ENCODE measurements around the gene CNOT1.
"Not testable (repeated sequence)": the region's sequence is repeated elsewhere in the genome, so short reads cannot be mapped to it uniquely, and the experiment has no call there.

CNOT1 gene

DNA sequence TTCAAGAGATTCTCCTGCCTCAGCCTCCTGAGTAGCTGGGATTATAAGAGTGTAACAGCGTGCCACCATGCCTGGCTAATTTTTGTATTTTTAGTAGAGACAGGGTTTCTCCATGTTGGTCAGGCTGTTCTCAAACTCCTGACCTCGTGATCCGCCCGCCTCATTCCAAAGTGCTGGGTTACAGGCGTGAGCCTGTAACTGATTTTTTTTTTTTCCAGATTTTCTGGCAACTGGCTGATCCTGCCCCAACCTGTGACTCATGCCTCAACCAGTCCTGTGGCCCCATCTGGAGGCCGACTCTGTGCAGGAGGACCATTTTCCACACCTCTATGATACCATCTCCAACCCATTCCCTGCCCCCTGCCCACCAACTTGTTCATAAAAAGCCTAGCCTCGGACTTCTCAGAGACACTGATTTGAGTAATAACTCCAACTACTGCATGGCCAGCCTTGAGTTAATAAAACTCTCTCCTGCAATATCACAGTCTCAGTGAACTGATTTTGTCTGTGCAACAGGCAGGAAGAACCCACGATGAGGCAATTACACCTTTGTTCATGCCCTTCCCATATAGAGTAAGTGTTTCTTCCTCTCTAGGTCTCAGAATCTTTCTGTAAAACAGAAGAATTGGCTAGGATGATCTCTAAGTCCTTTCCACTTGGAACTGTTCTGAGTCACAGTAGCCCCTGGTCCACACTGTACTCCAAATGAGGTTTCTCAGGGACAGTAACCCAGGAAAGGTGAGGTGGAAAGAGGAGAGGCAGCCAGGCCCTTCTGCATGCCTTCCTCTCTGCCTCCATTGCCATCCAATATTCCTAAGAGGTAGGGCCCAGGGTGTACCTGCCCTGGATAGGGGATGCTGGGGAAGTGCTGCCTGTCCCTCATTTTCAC is 8.8 kb upstream of the CNOT1 start:
- DNase-seq (ENCODE audit: low read depth), result peak; percentile 78

DNA sequence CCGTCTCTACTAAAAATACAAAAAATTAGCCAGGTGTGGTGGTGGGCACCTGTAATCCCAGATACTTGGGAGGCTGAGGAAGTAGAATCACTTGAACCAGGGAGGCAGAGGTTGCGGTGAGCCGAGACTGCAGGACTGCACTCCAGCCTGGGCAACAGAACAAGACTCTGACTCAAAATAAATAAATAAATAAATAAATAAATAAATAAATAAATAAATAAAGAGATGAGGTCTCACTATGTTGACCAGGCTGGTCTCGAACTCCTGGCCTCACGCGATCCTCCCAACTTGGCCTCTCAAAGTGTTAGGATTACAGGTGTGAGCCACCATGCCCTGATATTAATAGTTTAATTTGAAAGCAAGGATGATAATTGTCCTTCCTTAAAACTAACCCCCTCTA is 7.4 kb upstream of the CNOT1 start:
- DNase-seq (ENCODE audit: low read depth), result not testable (repeated sequence)

DNA sequence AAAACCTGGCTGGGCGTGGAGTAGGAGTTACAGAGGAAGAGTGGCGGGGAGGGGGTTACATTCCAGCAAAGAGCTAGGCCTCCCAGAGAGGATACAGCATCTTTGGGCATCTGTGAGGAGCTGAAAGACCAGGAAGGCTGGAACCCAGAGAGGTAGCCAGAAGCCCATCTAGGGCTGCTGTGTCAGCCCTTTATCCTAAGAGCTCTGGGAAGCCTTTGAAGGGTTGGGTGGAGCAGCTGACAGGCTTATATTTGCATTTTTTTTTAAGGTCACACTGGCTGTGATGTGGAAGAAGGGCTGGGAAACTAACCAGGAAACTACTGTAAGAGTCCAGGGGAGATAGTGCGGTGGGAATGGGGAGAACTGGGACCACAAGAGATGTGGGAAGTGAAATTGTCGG is 6.8 kb upstream of the CNOT1 start:
- DNase-seq (ENCODE audit: low read depth), result no peak

DNA sequence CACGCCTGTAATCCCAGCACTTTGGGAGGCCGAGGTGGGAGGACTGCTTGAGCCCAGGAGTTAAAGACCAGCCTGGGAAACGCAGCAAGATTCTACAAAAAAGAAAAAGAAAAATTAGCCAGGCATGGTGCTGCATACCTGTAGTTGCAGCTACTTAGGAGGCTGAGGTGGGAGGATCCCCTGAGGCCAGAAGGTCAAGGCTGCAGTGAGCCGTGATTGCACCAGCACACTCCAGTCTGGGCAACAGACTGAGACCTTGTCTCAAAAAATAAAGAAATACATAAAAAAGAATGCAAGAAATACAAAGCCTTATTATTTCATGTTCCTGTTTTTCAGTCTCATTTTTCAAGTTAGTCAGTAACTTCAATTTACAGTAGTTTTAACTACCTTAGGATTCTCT is 5.9 kb upstream of the CNOT1 start:
- DNase-seq (ENCODE audit: low read depth), result no peak

DNA sequence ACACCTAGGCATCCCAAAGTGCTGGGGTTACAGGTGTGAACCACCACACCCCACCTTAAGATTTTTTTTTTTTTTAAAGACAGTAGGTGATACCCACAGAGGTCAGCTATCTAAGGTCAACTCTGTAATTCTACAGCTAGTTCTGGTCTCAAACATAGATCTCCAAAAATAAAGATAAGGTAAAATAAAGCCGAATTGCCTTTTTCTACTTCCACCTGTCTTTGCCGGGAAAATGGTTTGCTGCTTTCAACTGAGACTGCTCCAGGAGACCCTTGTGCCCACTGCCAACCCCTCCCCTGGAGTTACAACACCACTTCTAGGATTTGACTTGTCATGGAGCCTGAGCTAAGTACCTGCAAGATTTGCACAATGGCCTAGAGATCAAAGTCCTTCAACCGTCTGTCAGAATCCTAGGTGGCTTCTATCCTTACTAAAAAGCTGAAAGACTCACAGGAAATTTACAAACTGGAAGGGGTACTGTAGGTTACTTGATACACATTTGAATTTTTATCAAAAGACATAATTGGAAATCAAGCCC is 4.7 kb upstream of the CNOT1 start:
- no peak for DNase-seq (ENCODE audit: low read depth)

DNA sequence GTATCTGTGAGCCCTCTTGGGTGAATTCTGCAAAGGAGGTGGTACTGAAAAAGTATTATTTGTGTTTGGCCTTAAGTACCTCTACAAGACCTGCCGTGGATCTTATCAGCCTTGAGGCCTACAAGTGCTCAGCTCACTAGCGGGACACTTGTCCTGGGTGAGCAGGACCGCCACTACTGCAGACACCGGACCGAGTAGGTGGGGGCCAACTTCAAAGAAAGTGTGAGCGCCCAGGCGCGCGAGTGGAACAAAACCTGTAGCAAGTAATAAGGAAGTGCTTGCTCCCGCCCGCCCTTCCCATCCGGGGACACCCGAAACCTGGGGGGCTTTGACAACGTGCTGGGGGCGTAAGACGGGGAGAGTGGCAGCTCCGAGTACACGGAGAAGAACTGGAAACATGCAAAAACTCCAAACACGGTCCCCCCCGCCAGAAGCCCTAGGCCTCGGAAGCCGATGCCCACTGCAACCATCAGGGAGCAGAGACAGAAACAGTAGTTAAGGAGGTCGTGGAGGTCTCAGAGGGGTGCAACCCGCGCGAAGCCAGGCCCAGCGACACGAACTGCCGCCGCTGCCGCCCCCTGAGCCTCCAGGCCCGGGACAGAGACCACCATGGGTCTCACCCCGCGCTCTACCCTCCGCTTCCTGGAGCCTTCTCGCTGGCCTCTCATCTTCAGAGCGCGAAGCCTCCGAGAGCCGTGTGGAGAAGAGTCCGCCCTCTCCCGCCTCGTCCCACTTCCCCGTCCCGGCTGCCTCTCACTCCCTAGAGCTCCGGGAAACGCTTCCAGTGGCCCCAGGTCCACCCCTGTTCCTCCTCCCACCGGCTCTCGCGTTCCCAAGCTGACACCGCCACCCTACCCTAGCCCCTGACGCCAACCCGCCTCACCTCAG is 537 bp downstream of the CNOT1 start:
- peak; percentile 47 for DNase-seq (ENCODE audit: low read depth)

DNA sequence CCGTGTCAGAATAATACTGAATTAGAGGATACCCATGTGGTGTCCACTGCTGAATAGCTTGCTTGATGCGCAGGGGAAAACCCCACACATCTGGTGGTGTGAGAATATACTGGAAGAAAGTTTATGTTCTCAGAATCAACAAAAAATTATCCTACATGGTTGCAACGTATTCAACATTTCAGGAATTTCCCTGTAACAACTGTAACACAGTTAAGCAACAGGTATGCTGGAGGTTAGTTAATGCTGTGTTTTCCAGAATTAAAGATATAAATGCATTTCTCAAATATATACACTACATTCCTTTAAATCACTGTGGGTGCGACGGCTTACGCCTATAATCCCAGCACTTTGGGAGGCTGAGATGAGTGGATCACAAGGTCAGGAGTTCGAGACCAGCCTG is 5.4 kb downstream of the CNOT1 start:
- DNase-seq (ENCODE audit: low read depth), result no peak

DNA sequence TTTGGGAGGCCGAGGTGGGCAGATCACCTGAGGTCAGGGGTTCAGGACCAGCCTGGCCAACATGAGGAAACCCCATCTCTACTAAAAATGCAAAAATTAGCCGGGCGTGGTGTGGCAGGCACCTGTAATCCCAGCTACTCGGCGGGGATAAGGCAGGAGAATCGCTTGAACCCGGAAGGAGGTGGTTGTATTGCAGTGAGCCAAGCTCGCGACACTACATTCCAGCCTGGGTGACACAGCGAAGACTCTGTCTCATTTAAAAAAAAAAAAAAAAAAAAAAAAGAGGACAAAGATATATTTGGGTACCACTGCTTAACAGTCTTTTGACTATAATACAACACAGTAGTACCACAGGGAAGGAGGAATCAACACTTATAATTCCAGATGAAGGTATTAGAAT is 9.2 kb downstream of the CNOT1 start:
- no peak for DNase-seq (ENCODE audit: low read depth)

DNA sequence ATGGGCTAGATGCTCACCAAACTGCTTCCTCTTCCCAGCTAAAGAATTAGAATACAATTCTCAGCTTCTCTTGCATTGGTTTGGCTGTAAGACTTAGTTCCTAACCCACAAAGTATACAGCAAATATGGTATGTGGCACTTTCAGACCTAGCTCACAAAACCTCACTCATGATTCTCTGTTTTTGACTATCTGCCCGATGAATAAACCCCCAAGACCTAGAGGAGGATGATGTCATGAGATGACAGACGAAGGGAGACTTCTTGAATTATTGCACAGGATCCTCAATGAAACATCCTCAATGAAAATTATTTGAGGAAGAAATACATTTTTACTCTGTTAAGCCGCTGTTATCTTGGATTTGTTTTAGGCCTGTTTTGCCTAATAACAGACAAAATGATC is 14.3 kb downstream of the CNOT1 start:
- no peak for DNase-seq (ENCODE audit: low read depth)

DNA sequence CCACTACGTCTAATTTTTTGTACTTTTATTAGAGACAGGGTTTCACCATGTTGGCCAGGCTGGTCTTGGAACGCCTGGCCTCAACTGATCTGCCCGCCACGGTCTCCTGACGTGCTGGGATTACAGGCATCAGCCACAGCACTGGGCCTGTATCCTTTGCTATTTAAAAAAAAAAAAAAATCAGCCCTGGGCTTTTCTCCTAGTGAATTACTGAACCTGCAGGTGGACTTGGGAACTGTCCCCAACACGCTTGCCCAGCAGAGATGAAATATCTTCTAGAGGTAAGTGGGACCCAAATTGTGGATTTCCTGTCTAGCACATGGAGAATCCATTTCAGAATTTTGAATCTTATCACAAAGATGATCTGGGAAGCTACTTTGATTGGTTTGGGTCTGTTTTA is 14.8 kb downstream of the CNOT1 start:
- no peak for DNase-seq (ENCODE audit: low read depth)

DNA sequence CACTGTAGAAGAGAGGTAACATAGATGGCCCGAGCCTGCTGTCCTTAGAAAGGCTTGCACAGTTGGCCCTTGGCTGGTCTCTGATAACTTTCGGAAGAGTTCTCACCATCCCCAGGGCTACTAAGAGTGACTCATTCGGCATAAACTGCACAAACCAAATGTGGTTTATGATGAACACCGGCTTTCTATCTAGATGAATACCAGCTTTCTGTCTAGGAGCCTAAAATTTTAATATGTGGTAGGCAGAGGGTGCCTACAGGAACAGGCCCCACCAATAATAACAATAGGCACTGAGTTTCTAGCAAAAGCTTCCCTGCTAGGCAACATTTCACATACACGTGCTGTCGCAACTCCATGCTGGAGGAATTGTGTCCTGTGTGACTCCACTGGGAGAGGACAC is 15.4 kb downstream of the CNOT1 start:
- no peak for DNase-seq (ENCODE audit: low read depth)

DNA sequence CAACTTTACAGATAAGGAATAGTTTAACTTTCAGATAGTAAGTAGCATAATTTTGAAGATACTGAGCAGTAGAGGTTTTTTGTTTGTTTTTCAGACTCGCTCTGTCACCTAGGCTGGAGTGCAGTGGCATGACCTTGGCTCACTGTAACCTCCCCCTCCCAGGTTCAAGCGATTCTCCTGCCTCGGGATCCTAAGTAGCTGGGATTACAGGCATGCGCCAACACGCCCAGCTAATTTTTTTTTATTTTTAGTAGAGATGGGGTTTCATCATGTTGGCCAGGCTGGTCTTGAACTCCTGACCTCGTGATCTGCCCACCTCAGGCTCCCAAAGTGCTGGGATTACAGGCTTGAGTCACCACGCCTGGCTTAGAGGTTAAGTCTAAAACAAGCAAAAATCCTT is 16.7 kb downstream of the CNOT1 start:
- not testable (repeated sequence) for DNase-seq (ENCODE audit: low read depth)

DNA sequence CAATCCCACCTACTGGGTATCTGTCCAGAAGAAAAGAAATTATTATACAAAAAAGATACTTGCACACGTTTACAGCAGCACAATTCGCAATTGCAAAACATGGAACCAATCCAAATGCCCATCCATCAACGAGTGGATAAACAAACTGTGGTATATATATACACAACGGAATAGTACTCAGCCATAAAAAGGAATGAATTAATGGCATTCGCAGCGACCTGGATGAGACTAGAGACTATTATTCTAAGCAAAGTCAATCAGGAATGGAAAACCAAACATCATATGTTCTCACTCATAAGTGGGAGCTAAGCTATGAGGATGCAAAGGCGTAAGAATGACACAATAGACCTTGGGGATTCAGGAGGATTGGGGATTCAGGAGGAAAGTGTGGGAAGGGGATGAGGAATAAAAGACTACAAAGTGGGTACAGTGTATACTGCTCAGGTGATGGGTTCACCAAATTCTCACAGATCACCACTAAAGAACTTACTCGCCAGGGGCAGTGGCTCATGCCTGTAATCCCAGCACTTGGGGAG is 21.0 kb downstream of the CNOT1 start:
- DNase-seq (ENCODE audit: low read depth), result no peak

DNA sequence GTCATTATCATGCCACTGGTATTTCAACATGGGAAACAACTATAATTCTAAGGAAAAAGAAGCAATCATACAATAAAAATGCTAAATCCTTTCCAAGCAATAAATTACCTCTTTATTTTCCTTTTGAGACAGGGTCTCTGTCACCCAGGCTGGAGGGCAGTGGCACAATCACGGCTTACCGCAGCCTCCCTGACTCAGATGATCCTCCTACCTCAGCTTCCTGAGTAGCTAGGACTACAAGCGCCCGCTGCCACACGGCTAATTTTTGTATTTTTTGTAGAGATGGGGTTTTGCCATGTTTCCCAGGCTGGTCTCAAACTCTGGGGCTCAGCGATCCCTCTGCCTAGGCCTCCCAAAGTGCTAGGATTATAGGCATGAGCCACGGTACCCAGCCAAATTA is 24.1 kb downstream of the CNOT1 start:
- DNase-seq (ENCODE audit: low read depth), result no peak

DNA sequence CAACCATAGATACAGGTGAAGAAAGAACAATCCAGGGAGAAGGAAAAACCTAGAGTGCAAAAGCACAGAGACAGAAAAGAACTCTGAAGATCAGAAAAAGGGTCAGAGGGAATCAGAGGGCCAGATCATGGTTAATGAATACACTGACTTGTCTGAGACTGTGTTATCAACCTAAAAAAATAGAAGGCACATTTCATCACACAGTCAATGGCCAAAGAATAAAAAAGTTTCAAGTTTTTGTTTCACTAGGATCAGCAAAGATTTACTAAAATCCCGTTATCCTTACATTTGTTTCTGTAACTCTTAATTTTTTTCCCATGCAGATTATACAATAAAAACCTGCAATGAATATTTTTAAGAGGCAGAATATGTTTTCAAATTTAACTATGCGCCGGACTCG is 38.5 kb downstream of the CNOT1 start:
- no peak for DNase-seq (ENCODE audit: low read depth)

DNA sequence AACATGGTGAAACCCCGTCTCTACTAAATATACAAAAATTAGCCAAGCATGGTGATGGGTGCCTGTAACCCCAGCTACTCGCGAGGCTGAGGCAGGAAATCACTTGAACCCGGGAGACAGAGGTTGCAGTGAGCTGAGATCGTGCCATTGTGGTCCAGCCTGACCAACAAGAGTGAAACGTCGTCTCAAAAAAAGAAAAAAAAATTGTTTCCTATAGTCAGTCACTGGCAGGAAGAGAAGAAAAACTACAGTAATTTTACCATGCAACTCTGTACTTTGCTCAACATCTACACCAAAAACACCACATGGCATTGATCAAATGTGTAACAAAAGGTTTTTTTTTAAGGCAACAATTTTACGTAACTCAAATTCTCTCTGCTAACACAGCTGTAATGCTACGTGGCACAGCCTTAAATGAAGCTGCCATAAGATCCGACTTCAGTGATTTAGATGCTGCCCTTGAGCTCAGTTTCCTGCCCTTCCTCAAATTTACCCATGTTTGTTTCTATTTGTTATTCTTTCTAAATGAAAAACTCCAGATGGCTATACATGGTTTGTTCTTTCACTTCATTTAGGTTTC is 40.2 kb downstream of the CNOT1 start:
- no peak for DNase-seq (ENCODE audit: low read depth)

DNA sequence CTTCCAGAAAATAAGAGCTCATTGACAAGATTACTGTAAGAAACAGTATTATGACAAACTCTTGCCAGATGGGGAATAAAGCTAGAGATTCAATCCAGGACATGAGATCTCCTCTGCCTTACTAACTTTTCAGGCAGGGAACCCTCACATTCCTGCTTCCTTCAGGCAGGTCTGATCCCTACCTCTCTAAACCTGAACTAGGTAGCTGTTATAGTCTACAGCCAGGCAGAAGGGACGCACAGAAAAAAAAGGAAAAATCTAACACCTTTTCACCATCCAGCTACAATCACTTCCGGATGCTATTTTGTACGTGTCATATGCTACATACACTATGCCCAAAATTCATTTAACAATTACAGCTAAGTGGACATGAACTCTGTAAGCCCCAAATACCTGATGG is 41.2 kb downstream of the CNOT1 start:
- no peak for DNase-seq (ENCODE audit: low read depth)

DNA sequence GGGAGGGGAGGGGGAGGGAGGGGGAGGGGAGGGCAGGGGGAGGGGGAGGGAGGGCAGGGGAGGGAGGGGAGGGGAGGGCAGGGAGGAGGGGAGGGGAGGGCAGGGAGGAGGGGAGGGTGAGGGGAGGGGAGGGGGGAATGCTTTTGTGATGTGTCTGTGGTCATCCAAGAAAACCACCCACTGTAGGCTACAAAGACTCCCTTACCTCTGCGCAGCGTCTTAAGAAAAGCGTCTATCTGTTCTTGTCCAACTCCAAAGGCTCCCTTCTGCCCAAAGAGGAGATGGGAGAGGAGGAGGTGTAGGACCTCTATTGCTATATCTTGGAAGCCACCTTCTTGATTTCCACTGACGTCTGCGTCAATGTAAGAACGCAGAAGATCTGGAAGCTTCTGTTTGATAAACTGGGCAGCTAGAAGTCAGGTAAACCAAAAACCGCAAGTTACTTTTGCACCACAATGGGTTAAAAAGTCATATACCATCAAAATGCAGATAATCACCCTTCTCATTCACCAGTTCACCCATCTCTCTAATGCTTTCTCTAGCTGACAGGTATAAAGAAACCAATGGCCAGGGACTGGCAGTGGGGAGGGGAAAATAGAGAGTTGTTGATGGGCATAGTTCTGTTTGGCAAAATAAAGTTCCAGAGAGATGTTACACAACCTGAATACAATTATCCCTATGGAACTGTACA is 43.1 kb downstream of the CNOT1 start:
- no peak for DNase-seq (ENCODE audit: low read depth)

DNA sequence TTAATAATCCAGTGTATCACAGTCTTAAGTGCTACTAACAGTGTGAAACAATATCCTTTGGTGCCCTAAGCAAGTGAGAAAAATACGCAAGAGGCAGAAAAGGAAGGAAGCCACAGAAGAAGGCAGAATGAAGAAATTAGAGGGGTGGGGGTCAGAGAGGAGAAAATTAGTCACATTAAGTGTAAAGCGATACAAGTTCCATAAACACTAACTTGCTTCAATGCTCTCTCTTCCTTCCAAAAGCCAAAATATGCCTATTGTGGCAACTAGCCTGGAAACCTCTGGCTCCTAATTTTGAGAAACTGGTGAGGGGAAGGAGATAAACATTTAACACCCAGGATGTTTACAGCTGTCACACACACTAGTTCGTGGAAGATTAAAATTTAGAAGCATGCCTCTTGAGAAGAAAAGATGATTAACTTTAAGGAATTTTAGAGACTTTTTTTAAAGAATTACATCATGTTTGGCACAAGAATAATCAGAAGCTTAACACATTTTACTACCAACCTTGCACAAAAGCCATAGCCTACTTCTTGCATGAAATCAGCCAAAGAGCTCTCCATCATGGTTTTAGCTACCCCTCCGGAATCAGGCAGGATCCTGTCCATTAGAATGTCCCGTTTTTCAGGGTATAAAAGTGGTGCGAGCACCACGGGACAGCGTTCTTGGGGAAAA is 44.7 kb downstream of the CNOT1 start:
- no peak for DNase-seq (ENCODE audit: low read depth)

DNA sequence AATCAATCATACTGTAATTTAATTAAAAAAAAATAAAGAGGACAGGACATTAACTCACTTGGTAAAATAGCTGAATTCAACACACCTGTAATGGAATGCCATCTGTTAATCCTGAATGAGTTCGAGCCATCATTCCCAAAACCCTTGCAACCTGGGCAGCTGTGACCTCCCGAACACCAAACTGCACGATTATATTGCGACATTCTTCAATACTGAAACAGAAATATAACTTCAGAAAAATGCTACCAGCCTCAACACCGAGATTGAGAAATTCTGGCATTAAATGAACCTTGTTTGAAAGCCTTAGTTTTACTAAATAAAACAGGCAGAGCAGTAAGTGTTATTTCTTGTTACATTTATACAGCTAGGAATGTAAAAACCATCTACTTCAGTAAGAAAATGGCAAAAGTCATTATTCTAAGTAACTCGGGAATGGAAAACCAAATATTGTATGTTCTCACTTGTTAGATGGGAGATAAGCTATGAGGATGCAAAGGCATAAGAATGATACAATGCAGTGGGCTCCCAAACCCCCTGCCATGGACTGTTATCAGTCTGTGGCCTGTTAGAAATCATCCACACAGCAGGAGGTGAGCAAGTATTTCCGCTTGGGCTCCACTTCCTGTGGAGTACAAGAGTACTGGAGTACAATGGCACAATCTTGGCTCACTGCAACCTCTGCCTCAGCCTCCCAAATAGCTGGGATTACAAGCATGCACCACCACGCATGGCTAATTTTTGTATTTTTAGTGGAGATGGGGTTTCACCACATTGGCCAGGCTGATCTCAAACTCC is 46.5 kb downstream of the CNOT1 start:
- DNase-seq (ENCODE audit: low read depth), result no peak
